Stomach (tissue), 9 donors: ENCODE data around the gene C2CD4D. TPM values are rescaled to one million over a fixed set of nuclear protein-coding genes. Genes with fewer than 3 reads are reported as not detected.

Source experiments
- DNase-seq, 2 donors: peaks; one replicate each; pipeline versions ENCODE4 v3.0.0 to v3.0.0-alpha.2; 2013 to 2019
- H3K27ac ChIP-seq, 5 donors: fragments of 200-600 bp in 4 of 5; sonication (generic) in 4 of 5; one replicate each; pipeline ENCODE4 v1.5.1; 2013 to 2019; ENCODE audit warnings: mild to moderate bottlenecking in 1 of 5, moderate library complexity in 1 of 5
- H3K27me3 ChIP-seq, 3 donors: fragments of 200-600 bp; sonication (generic); one replicate each; pipeline ENCODE4 v1.5.1; 2017 to 2019; ENCODE audit warnings: mixed run types in 1 of 3
- H3K36me3 ChIP-seq, 4 donors: fragments of 200-600 bp; sonication (generic); 1 replicate in 3 of 4; 2 replicates in 1 of 4; pipeline ENCODE4 v1.5.1; 2016 to 2019
- H3K4me1 ChIP-seq, 4 donors: fragments of 200-600 bp; sonication (generic); one replicate each; pipeline ENCODE4 v1.5.1; 2016 to 2019
- H3K4me3 ChIP-seq, 4 donors: fragments of 200-600 bp; sonication (generic) in 3 of 4; one replicate each; pipeline ENCODE4 v1.5.1; 2016 to 2019; ENCODE audit warnings: mild to moderate bottlenecking in 1 of 4
- H3K9me3 ChIP-seq, 4 donors: fragments of 200-600 bp; sonication (generic); one replicate each; pipeline ENCODE4 v1.5.1; 2016 to 2019
- CTCF ChIP-seq, 7 experiments: fragments of 450-650 bp in 4 of 7; fragments of 200-600 bp in 3 of 7; sonication (generic) in 3 of 7; IDR thresholded peaks; one replicate each; pipeline ENCODE4 v1.5.1; 2016 to 2019; ENCODE audit warnings: antibody characterized with exemption in 7 of 7, control low read depth in 2 of 7, mild to moderate bottlenecking in 1 of 7
- EP300 ChIP-seq: sonication (generic); formaldehyde crosslinking; IDR thresholded peaks from one replicate; pipeline ENCODE4 v1.6.1; 2017; ENCODE audit warnings: antibody characterized with exemption
- POLR2A ChIP-seq, 4 donors: fragments of 450-650 bp; IDR thresholded peaks; one replicate each; pipeline ENCODE4 v1.6.1; 2016; ENCODE audit warnings: antibody characterized with exemption in 4 of 4, control low read depth in 2 of 4, mild to moderate bottlenecking in 1 of 4, moderate library complexity in 1 of 4
- POLR2AphosphoS5 ChIP-seq, 3 donors: sonication (generic); formaldehyde crosslinking; IDR thresholded peaks; one replicate each; pipeline ENCODE4 v1.6.1; 2016; ENCODE audit warnings: antibody characterized with exemption in 3 of 3
- WGBS, 5 donors: extraction: QIAGEN DNeasy Blood & Tissue Kit in 3 of 5; methylation state at CpG; one replicate each; pipeline versions ENCODE4 v1.1.5 to v1.1.7; 2013 to 2018; 5-methylcytosine and 5-hydroxymethylcytosine counted together
- intact Hi-C: fragments of 100-400 bp; cut with DNase I; formaldehyde crosslinking; loops from one replicate; pipeline ENCODE4 v1.15.1; 2023; ENCODE audit warnings: low total_unique reads
- polyA plus RNA-seq, 3 donors: library from polyadenylated mRNA; stranded (reverse); fragments of 200-250 nt; gene quantifications; one replicate each; pipeline ENCODE4 v1.2.3, GENCODE V29; 2013
- total RNA-seq, 5 donors: library from RNA; depleted of rRNA; stranded (reverse); fragments of >200 nt; gene quantifications; one replicate each; pipeline versions ENCODE4 v1.1.0 to v1.2.3, GENCODE V29; 2014 to 2016
- donor health status: healthy with polysubstance abuse.
- donor health status: Bipolar disorder and iron deficiency.
- donor health status: healthy.

The C2CD4D gene
- total and polyA plus RNA-seq, 8 donors: 0.44 to 0.73 (median 0.58) TPM; not detected in 5

GRCh38 chr1:151837197-151837596, 2.4 kb downstream of the C2CD4D start:
- Histone ChIP-seq H3K4me3 (no peak overlapping the region), H3K9me3 (no peaks in the 10 kb centered on the region), H3K4me1 (peaks cover 43 to 59% (median 48%) of the 10 kb centered on the region in 4 donors), H3K27me3 (peaks cover 0 to 60% (median 24%) of the 10 kb centered on the region in 3 donors), H3K36me3 (no peaks in the 10 kb centered on the region), H3K27ac (peak overlapping the region; percentile 68 to 85 (median 70))
- TF ChIP-seq EP300: no peak
- TF ChIP-seq POLR2A (IDR thresholded peaks at IDR 0.05): no peak
- TF ChIP-seq CTCF (IDR thresholded peaks at IDR 0.05): no peak
- no peak for TF ChIP-seq POLR2AphosphoS5 (IDR thresholded peaks at IDR 0.05)
- intact Hi-C loops: no loop called here
- WGBS, 5 donors: 21 to 56% (median 33%) methylated on average over 2 to 3 of the region's 3 CpGs
- no peak for DNase-seq

GRCh38 chr1:151835596-151835995, 4.0 kb downstream of the C2CD4D start:
- peak overlapping the region in 3 of 5 donors; percentile 68 to 70 (median 69) for H3K27ac ChIP-seq
- intact Hi-C loops: no loop called here
- WGBS, 5 donors: 85 to 99% (median 93%) methylated on average over 7 of the region's 7 CpGs
- H3K4me3 ChIP-seq: no peak overlapping the region
- TF ChIP-seq POLR2A (IDR thresholded peaks at IDR 0.05) (no peak), EP300 (no peak), POLR2AphosphoS5 (IDR thresholded peaks at IDR 0.05) (no peak), CTCF (IDR thresholded peaks at IDR 0.05) (no peak)
- peaks cover 42 to 68% (median 61%) of the 10 kb centered on the region in 4 donors for H3K4me1 ChIP-seq
- H3K27me3 ChIP-seq: peaks cover 0 to 65% (median 24%) of the 10 kb centered on the region in 3 donors
- H3K36me3 ChIP-seq: no peaks in the 10 kb centered on the region
- DNase-seq: no peak
- H3K9me3 ChIP-seq: no peaks in the 10 kb centered on the region

- WGBS, 5 donors: 52 to 67% (median 55%) methylated on average over 3 of the region's 3 CpGs
- DNase-seq: no peak
- H3K27me3 ChIP-seq: peaks cover 0 to 52% (median 16%) of the 10 kb centered on the region in 3 donors
- peaks cover 39 to 68% (median 65%) of the 10 kb centered on the region in 4 donors for H3K4me1 ChIP-seq
- TF ChIP-seq POLR2AphosphoS5 (IDR thresholded peaks at IDR 0.05): no peak
- no peak for TF ChIP-seq EP300
- no peak for TF ChIP-seq CTCF (IDR thresholded peaks at IDR 0.05)
- no peak for TF ChIP-seq POLR2A (IDR thresholded peaks at IDR 0.05)
- no peaks in the 10 kb centered on the region for H3K9me3 ChIP-seq
- no peaks in the 10 kb centered on the region for H3K36me3 ChIP-seq
- intact Hi-C loops: no loop called here
- H3K27ac ChIP-seq: peak overlapping the region in 2 of 5 donors; percentile 15 to 70
- H3K4me3 ChIP-seq: no peak overlapping the region
Observed at GRCh38 chr1:151834239-151834638, 5.4 kb downstream of the C2CD4D start.

GRCh38 chr1:151833172-151833900, 6.3 kb downstream of the C2CD4D start:
- peak overlapping the region in 1 of 4 donors; percentile 57 for H3K4me3 ChIP-seq
- 48 to 82% (median 64%) methylated on average over 7 to 8 of the region's 8 CpGs for WGBS, 5 donors
- intact Hi-C loops: no loop called here
- H3K4me1 ChIP-seq: peaks cover 34 to 68% (median 65%) of the 10 kb centered on the region in 4 donors
- no peak for DNase-seq
- peak overlapping the region; percentile 30 to 87 (median 81) for H3K27ac ChIP-seq
- no peaks in the 10 kb centered on the region for H3K36me3 ChIP-seq
- no peak for TF ChIP-seq POLR2AphosphoS5 (IDR thresholded peaks at IDR 0.05)
- no peak for TF ChIP-seq EP300
- H3K27me3 ChIP-seq: peaks cover 0 to 45% (median 8%) of the 10 kb centered on the region in 3 donors
- H3K9me3 ChIP-seq: no peaks in the 10 kb centered on the region
